Activated CD8-positive, alpha-beta memory T cell treated with anti-CD3 and anti-CD28 coated beads, Interleukin-2, amount 50 U/mL, for 4 hours (primary cell): ENCODE data around the gene KLF7.
"Not testable (repeated sequence)": the region's sequence is repeated elsewhere in the genome, so short reads cannot be mapped to it uniquely, and the experiment has no call there.

ENCODE experiments used
- DNase-seq: peaks from one replicate; pipeline ENCODE4 v3.0.0-alpha.2; 2020

The KLF7 gene

GRCh38 chr2:207051385-207051965, 114.3 kb downstream of the KLF7 start:
- no peak for DNase-seq

DNA sequence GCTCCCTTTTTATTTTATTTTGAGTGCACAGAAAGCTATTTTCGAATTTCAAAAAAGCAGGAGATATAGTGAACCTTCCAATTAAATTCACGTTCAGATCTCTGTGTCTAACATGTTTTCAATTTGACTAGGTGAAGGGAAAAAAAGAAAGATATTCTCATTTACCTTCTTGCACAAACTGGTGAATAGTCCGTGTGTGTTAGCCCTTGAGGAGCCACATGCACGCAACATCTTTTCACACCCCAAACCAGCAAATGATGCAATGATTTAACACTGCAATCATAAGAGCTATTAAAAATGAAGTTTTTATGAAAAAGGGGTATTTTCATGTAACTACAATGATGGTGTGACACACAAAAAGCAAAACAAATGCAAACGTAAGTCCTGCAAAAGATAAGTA, 116.6 kb downstream of the KLF7 start:
- no peak for DNase-seq

DNA sequence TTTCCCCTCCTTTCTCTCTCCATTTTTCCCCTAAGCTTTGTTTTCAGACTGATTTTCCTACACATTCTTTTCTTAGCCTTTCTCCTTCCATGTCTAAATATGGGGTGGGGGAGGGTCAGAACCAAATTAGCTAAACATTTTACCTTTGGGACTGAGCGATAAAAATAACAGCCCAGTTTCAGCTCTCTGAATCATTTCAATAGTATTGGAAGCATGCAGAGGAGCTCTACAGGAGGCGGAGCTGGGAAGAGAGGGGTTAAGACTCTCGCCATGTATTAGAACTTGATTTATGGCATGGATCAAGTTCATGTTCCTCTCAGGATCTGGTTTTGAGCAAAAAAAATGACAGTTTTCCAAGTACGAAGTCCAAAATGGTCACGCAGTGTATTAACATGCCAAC, 117.3 kb downstream of the KLF7 start:
- DNase-seq, result no peak

- no peak for DNase-seq
Measured at GRCh38 chr2:207046724-207047123, 119.0 kb downstream of the KLF7 start.

- no peak for DNase-seq
Measured at GRCh38 chr2:207045531-207045930, 120.2 kb downstream of the KLF7 start.

DNA sequence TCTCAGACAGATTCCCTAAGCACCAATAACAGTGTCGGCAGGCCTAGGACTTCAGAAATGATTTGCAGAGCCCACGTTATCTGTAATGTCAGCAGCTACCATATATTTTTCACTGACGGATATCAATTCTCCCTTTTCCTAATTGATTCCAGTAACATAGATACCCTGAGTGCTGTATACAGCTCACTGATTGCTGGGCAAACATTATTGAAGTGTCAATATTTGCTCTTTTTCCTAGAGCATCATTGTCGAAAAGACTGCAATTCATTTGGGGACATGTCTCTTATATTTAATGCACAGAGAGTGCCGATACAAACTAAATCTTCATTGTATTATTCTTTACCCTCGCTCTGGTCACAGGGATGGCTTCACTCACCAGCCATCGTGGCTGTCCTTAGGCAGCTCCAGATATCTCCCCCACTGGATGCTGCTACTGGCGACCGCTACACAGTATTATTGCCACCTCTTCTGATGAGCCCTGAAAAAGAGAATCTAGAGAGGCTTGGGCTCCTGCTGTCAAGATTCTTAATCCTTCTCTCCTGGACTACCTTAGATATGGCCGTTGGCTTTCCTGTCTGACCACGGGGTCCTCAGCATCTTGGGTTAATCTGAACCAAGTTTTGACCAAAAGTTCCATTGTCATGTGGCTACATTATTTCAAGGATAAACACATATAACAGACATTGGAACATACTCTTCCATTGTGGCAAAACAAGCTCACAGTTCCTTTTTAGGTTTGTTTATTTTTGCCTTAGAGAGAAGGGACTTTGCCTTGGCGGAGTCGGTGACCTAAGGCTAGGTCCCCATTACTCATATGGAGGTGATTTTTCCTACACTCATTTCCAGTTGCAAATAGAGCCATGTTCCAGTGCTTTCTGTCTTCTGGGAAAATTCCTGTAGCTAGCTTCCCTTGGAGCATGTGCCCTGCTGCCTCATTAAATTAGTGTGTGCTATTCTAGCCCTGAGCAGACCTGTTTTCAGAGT, 121.1 kb downstream of the KLF7 start:
- DNase-seq, result no peak

DNA sequence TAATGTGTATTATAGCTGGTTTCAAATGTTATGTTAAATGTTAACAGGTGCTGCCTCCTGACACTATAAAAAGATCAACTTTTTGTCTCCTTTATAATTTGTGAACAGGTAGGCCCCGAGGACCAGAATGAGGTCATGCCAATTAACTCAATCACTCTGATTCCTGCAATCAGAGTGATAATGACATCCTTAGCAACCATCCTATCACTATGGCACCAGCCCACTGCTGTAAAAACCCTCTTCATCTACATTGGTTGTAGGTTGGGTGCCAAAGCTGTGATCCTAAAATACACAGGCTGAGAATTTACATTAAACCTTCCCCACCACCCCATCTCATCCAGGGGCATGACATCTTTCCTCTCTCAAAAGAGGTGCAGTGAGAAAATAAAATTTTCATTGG, 122.9 kb downstream of the KLF7 start:
- DNase-seq, result no peak

DNA sequence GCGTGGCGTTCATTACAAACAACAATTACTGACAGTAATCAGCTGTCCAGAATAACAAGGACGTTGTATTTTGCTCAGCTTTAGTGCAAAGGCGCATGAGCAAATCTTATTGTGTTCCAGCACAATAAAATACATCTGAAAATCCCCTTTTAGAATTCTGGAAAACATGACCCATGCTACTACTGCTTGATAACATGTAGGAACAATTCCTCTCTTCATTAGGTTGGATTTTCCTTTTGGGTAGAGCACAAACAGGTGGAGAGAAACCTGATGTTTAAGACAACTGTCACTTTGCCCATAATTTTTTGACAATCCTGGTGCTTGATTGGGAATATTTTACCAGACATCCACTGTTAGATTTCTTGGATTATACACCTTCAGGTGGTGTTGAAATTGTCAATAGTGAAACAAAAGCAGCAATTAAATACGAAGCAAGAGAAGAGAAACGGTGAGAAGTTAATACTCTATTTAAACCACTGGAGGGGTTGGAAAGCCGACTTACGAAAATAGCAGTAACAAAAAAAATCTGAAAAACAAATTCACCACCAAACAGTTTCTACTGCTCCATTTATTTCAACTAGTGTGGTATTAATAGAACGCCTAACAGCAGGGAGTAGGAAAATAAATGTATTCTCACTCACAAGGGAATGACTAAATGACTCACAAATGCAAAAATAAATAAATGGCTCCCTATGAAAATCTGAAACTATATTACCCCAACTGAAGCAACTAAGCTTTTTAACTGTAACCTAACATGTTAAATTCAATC, 123.8 kb downstream of the KLF7 start:
- DNase-seq, result no peak

DNA sequence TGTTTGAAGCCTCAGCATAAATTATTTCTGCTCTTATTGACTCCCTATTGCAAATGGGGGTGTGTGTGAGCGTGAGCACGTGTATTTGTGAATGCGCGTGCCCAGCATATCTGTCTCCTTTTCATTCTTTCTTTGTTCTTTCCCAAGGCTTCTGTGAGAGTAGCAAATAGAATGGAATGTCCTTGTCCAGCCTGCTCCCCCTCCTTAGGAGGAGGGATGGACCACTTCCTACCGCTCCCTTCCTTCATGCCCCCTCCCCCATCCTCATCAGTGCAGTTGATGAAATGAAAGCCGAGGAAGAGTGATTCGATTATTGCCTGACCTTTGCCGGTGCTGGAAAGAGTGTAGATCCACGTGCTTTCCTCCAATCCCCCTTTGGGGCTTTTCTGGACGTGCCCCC, 124.5 kb downstream of the KLF7 start:
- no peak for DNase-seq

DNA sequence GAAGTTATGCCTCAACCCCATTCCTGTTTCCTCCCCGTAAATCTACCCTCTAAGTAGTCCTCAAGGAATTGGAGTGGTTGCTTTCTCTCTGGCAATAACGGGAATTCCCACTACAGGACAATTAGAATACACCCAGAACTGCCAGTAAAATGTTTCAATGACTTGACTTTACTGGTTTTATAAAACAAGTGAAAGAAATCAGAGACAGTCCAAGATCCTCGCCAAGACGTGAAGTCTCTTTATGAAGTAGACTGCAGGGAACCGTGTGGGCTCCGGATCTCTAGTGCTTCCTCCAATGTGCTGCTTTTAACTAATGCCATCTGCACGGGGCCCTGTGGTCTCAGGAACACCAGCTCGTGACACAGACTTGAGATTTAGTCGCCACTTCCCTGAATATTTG, 125.1 kb downstream of the KLF7 start:
- no peak for DNase-seq

DNA sequence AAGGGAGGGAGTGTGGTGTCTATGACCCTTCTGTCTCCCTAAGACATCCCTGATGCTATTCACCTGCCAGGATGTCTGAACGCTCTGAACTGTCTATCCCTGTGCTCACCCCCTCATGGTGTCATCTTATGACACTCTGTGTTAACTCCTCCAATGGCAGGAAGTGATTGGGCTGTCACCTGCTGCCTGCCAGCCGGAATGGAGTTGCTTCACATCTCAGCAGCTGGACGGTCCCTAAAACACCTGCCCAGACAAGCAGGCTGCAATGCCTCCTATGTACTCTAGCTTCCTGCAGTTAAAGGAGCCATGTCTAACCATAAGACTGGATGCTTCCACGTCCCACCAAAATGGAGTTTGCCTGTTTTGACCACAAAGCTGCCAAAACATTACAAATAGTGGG, 126.5 kb downstream of the KLF7 start:
- DNase-seq, result no peak

- DNase-seq, result no peak
Measured at GRCh38 chr2:207038299-207038698, 127.4 kb downstream of the KLF7 start.

- no peak for DNase-seq
Measured at GRCh38 chr2:207037896-207038295, 127.9 kb downstream of the KLF7 start.

GRCh38 chr2:207037023-207037422, 128.7 kb downstream of the KLF7 start:
- DNase-seq, result not testable (repeated sequence)

GRCh38 chr2:207035875-207036274, 129.9 kb downstream of the KLF7 start:
- DNase-seq, result no peak

- no peak for DNase-seq
Measured at GRCh38 chr2:207032490-207032889, 133.3 kb downstream of the KLF7 start.
